Smooth muscle cell (in vitro differentiated cells): ENCODE measurements around the gene BFAR. TPM values are rescaled to one million over a fixed set of nuclear protein-coding genes. Genes with fewer than 3 reads are reported as not detected.

ENCODE experiments used
- DNase-seq: peaks from one replicate; lab custom pipeline; 2025; ENCODE audit not compliant: unreplicated experiment; lab: John Stamatoyannopoulos, UW
- H2AFZ ChIP-seq: fragments of 200-600 bp; sonication (generic); 2 replicates; pipeline ENCODE4 v1.6.0; 2016; ENCODE audit warnings: antibody characterized with exemption, low read depth, mild to moderate bottlenecking
- H3F3A ChIP-seq: fragments of 200-600 bp; sonication (generic); 2 replicates; pipeline ENCODE4 v1.6.0; 2017; ENCODE audit warnings: antibody characterized with exemption, low read depth
- H3K27ac ChIP-seq: fragments of 200-600 bp; sonication (generic); 2 replicates; pipeline ENCODE4 v1.5.1; 2016; ENCODE audit warnings: low read depth, mild to moderate bottlenecking
- H3K27me3 ChIP-seq: fragments of 200-600 bp; sonication (generic); 2 replicates; pipeline ENCODE4 v1.6.1; 2016; ENCODE audit warnings: low read depth, mild to moderate bottlenecking
- H3K36me3 ChIP-seq: fragments of 200-600 bp; sonication (generic); 2 replicates; pipeline ENCODE4 v1.5.1; 2016; ENCODE audit warnings: low read depth
- H3K4me1 ChIP-seq: fragments of 200-600 bp; sonication (generic); 2 replicates; pipeline ENCODE4 v1.5.1; 2016; ENCODE audit warnings: low read depth
- H3K4me2 ChIP-seq: fragments of 200-600 bp; sonication (generic); 2 replicates; pipeline ENCODE4 v1.6.0; 2016; ENCODE audit warnings: mild to moderate bottlenecking
- H3K4me3 ChIP-seq: fragments of 200-600 bp; sonication (generic); 2 replicates; pipeline ENCODE4 v1.5.1; 2016; ENCODE audit warnings: mild to moderate bottlenecking
- H3K79me2 ChIP-seq: fragments of 200-600 bp; sonication (generic); 2 replicates; pipeline ENCODE4 v1.6.0; 2016; ENCODE audit warnings: low read depth, mild to moderate bottlenecking
- H3K9ac ChIP-seq: fragments of 200-600 bp; sonication (generic); 2 replicates; pipeline ENCODE4 v1.6.0; 2016; ENCODE audit warnings: low read depth
- H3K9me3 ChIP-seq: fragments of 200-600 bp; sonication (generic); replicated peaks from 2 replicates; pipeline ENCODE4 v1.5.1; 2016; ENCODE audit warnings: low read depth
- H4K20me1 ChIP-seq: fragments of 200-600 bp; sonication (generic); 2 replicates; pipeline ENCODE4 v1.6.0; 2016; ENCODE audit warnings: low read depth
- CTCF ChIP-seq: fragments of 200-600 bp; sonication (generic); IDR thresholded peaks from 2 replicates; pipeline ENCODE4 v1.5.1; 2017; ENCODE audit warnings: borderline replicate concordance, mild to moderate bottlenecking, antibody characterized with exemption; ENCODE audit not compliant: insufficient read depth, poor library complexity, severe bottlenecking
- WGBS: methylation state at CpG from one replicate; pipeline ENCODE4 v1.1.7; 2016; ENCODE audit warnings: low lambda C conversion rate; 5-methylcytosine and 5-hydroxymethylcytosine counted together
- polyA plus RNA-seq: library from polyadenylated mRNA; unstranded; fragments of >200 nt; fragmentation: Nextera tagmentation; extraction: Ambion mirVana; gene quantifications from 2 replicates; pipeline ENCODE4 v1.2.1, GENCODE V29; 2016
- total RNA-seq: library from RNA; depleted of rRNA; stranded (reverse); fragments of >200 nt; gene quantifications from 2 replicates; pipeline ENCODE4 v1.2.3, GENCODE V29; 2014

The BFAR gene
- total and polyA plus RNA-seq, 2 experiments from 2014 or later, result 35.9 to 82.2 TPM

- Histone ChIP-seq H4K20me1 (peaks cover 44% of the 10 kb centered on the region), H3K9ac (no peak overlapping the region), H3K36me3 (peaks cover 31% of the 10 kb centered on the region), H3F3A (no peaks in the 10 kb centered on the region), H3K4me3 (no peak overlapping the region), H3K4me2 (no peak overlapping the region), H3K79me2 (peaks cover 3% of the 10 kb centered on the region), H2AFZ (no peak overlapping the region), H3K27ac (no peak overlapping the region), H3K9me3 (no peaks in the 10 kb centered on the region), H3K27me3 (no peaks in the 10 kb centered on the region), H3K4me1 (no peaks in the 10 kb centered on the region)
- WGBS, result 94% methylated on average over 6 of the region's 6 CpGs
- TF ChIP-seq CTCF, result no peak
- DNase-seq, result no peak
Measured at GRCh38 chr16:14650629-14651028, 17.9 kb downstream of the BFAR start.

GRCh38 chr16:14652726-14653125 is 20.0 kb downstream of the BFAR start:
- no peak overlapping the region for H3K9ac ChIP-seq
- H3K27ac ChIP-seq, result no peak overlapping the region
- TF ChIP-seq CTCF, result no peak
- H3K9me3 ChIP-seq, result no peaks in the 10 kb centered on the region
- DNase-seq, result no peak
- H4K20me1 ChIP-seq, result peaks cover 25% of the 10 kb centered on the region
- H3F3A ChIP-seq, result no peaks in the 10 kb centered on the region
- no peak overlapping the region for H2AFZ ChIP-seq
- no peak overlapping the region for H3K4me2 ChIP-seq
- H3K4me3 ChIP-seq, result no peak overlapping the region
- no peaks in the 10 kb centered on the region for H3K4me1 ChIP-seq
- WGBS, result 95% methylated on average over 2 of the region's 2 CpGs
- H3K27me3 ChIP-seq, result no peaks in the 10 kb centered on the region
- H3K79me2 ChIP-seq, result no peaks in the 10 kb centered on the region
- peaks cover 28% of the 10 kb centered on the region for H3K36me3 ChIP-seq

GRCh38 chr16:14658063-14658462 is 25.3 kb downstream of the BFAR start:
- no peaks in the 10 kb centered on the region for H3K9me3 ChIP-seq
- peaks cover 14% of the 10 kb centered on the region for H3K36me3 ChIP-seq
- WGBS, result 96% methylated on average over 2 of the region's 2 CpGs
- no peak for DNase-seq
- no peak overlapping the region for H2AFZ ChIP-seq
- no peaks in the 10 kb centered on the region for H3K4me1 ChIP-seq
- peaks cover 7% of the 10 kb centered on the region for H4K20me1 ChIP-seq
- no peak overlapping the region for H3K9ac ChIP-seq
- no peak overlapping the region for H3K4me3 ChIP-seq
- H3K4me2 ChIP-seq, result no peak overlapping the region
- H3F3A ChIP-seq, result no peaks in the 10 kb centered on the region
- no peaks in the 10 kb centered on the region for H3K79me2 ChIP-seq
- no peak overlapping the region for H3K27ac ChIP-seq
- TF ChIP-seq CTCF, result no peak
- no peaks in the 10 kb centered on the region for H3K27me3 ChIP-seq

GRCh38 chr16:14667347-14668266 is 34.9 kb downstream of the BFAR start:
- no peak for DNase-seq
- H3K27ac ChIP-seq, result no peak overlapping the region
- H3K4me2 ChIP-seq, result no peak overlapping the region
- H3K4me3 ChIP-seq, result no peak overlapping the region
- 96% methylated on average over 16 of the region's 16 CpGs for WGBS
- H3K9ac ChIP-seq, result no peak overlapping the region
- no peaks in the 10 kb centered on the region for H3K27me3 ChIP-seq
- TF ChIP-seq CTCF, result no peak
- no peaks in the 10 kb centered on the region for H3K9me3 ChIP-seq
- no peaks in the 10 kb centered on the region for H4K20me1 ChIP-seq
- H3K4me1 ChIP-seq, result no peaks in the 10 kb centered on the region
- no peaks in the 10 kb centered on the region for H3F3A ChIP-seq
- H3K79me2 ChIP-seq, result no peaks in the 10 kb centered on the region
- H2AFZ ChIP-seq, result no peak overlapping the region
- peaks cover 2% of the 10 kb centered on the region for H3K36me3 ChIP-seq
